BJ (cell line): Measurements from ENCODE around the gene USP8. TPM values are rescaled to one million over a fixed set of nuclear protein-coding genes. Genes with fewer than 3 reads are reported as not detected.

Source experiments
- CTCF ChIA-PET: fragments of 350-600 bp; formaldehyde crosslinking; extraction: SDS; loops from one replicate; lab custom pipeline; 2021; ENCODE audit warnings: antibody characterized with exemption, inconsistent platforms; lab: Yijun Ruan, JAX
- POLR2A ChIA-PET: fragments of 300-600 bp; sonication (Branson Sonifier 250); formaldehyde crosslinking; extraction: SDS; loops from one replicate; lab custom pipeline; 2021; ENCODE audit warnings: antibody characterized with exemption; lab: Charles Lee
- DNase-seq: peaks from one replicate; pipeline ENCODE4 v3.0.0-alpha.2; 2011; ENCODE audit warnings: low read depth
- H3K27me3 ChIP-seq: 2 replicates; pipeline ENCODE4 v1.6.0; 2011; ENCODE audit warnings: low read length; ENCODE audit not compliant: control insufficient read depth, insufficient read depth
- H3K36me3 ChIP-seq: 2 replicates; pipeline ENCODE4 v1.5.1; 2011; ENCODE audit warnings: low read length; ENCODE audit not compliant: control insufficient read depth, insufficient read depth
- H3K4me3 ChIP-seq: 2 replicates; pipeline ENCODE4 v1.5.1; 2011; ENCODE audit warnings: low read depth, mild to moderate bottlenecking, control low read depth, low read length
- CTCF ChIP-seq: IDR thresholded peaks from 2 replicates; pipeline ENCODE4 v1.5.1; 2011; ENCODE audit warnings: low read depth, mild to moderate bottlenecking, control low read depth, inconsistent platforms, low read length, moderate library complexity; ENCODE audit not compliant: insufficient read depth
- polyA plus RNA-seq: library from polyadenylated mRNA; depleted of rRNA; stranded (reverse); fragments of >200 nt; gene quantifications from 2 replicates; pipeline ENCODE4 v1.2.3, GENCODE V29; 2011

The USP8 gene
- polyA plus RNA-seq, 1 experiment = 35.2 TPM

GRCh38 chr15:50542887-50543210 lies 118.6 kb downstream of the USP8 start:
- ChIA-PET POLR2A (interaction anchor here (0.5 kb wide), 2 partner anchors 190 to 367 kb away, joined by 3 read pairs; no protein-coding TSS in a partner anchor), CTCF (interaction anchor here (0.7 kb wide), 1 partner anchor 79 kb away, joined by 3 read pairs; no protein-coding TSS in a partner anchor)
- H3K27me3 ChIP-seq = no peaks in the 10 kb centered on the region
- H3K36me3 ChIP-seq = no peaks in the 10 kb centered on the region
- no peak for DNase-seq
- no peak overlapping the region for H3K4me3 ChIP-seq
- TF ChIP-seq CTCF = no peak

GRCh38 chr15:50543556-50543955 lies 119.4 kb downstream of the USP8 start:
- no peak overlapping the region for H3K4me3 ChIP-seq

GRCh38 chr15:50544368-50544767 lies 120.2 kb downstream of the USP8 start:
- Histone ChIP-seq H3K27me3 (no peaks in the 10 kb centered on the region), H3K4me3 (no peak overlapping the region), H3K36me3 (no peaks in the 10 kb centered on the region)
- ChIA-PET CTCF (interaction anchor here (0.6 kb wide), 1 partner anchor 370 kb away, joined by 5 read pairs; no protein-coding TSS in a partner anchor), POLR2A (no interaction called here)
- no peak for TF ChIP-seq CTCF
- DNase-seq = no peak

More at GRCh38 chr15:50543556-50543955, 119.4 kb downstream of the USP8 start:
- no peaks in the 10 kb centered on the region for H3K36me3 ChIP-seq
- H3K27me3 ChIP-seq = no peaks in the 10 kb centered on the region
- DNase-seq = no peak
- no peak for TF ChIP-seq CTCF
- ChIA-PET POLR2A (interaction anchor here (0.5 kb wide), 1 partner anchor 191 kb away, joined by 3 read pairs; no protein-coding TSS in a partner anchor), CTCF (interaction anchor here (0.6 to 0.7 kb wide), 2 partner anchors 13 to 78 kb away, joined by 3 read pairs; no protein-coding TSS in a partner anchor)

GRCh38 chr15:50546566-50546965 lies 122.4 kb downstream of the USP8 start, which contains the start of gene USP50:
TSS of gene USP50 (minus strand) at chr15:50546666. CDS start at chr15:50546525, 141 bp downstream.
- TF ChIP-seq CTCF = no peak
- Histone ChIP-seq H3K4me3 (no peak within 1 kb of the TSS), H3K27me3 (no peaks in the 10 kb centered on the region), H3K36me3 (no peaks in the 10 kb centered on the region)
- DNase-seq = no peak
- POLR2A ChIA-PET = interaction anchor here (0.6 kb wide), 1 partner anchor 18 kb away, joined by 3 read pairs; no protein-coding TSS in a partner anchor
- CTCF ChIA-PET = no interaction called here

- H3K4me3 ChIP-seq = no peak overlapping the region
- H3K36me3 ChIP-seq = no peaks in the 10 kb centered on the region
- CTCF ChIA-PET = no interaction called here
- TF ChIP-seq CTCF = no peak
- POLR2A ChIA-PET = no interaction called here
- no peak for DNase-seq
- H3K27me3 ChIP-seq = no peaks in the 10 kb centered on the region
Observed at GRCh38 chr15:50549326-50549725, 125.1 kb downstream of the USP8 start.
